NCI-H146 (cell line): ENCODE measurements around the gene TNFRSF25.

ENCODE experiments used
- DNase-seq: peaks from one replicate; lab custom pipeline; 2025; lab: John Stamatoyannopoulos, UW

The TNFRSF25 gene

GRCh38 chr1:6418668-6419396 lies 47.1 kb downstream of the TNFRSF25 start:
- DNase-seq: no peak

GRCh38 chr1:6417961-6418667 lies 47.9 kb downstream of the TNFRSF25 start:
- no peak for DNase-seq

GRCh38 chr1:6416906-6417305 lies 49.1 kb downstream of the TNFRSF25 start:
- DNase-seq: no peak

- DNase-seq: no peak
Observed at GRCh38 chr1:6416295-6416656, 49.7 kb downstream of the TNFRSF25 start.

- no peak for DNase-seq
Observed at GRCh38 chr1:6414881-6415626, 50.9 kb downstream of the TNFRSF25 start.

GRCh38 chr1:6414443-6414844 lies 51.5 kb downstream of the TNFRSF25 start:
- peak; percentile 76 for DNase-seq

- DNase-seq: peak; percentile 55
Observed at GRCh38 chr1:6412896-6413295, 53.1 kb downstream of the TNFRSF25 start.
